Measurements from ENCODE around the gene PLCG2. TPM values are rescaled to one million over a fixed set of nuclear protein-coding genes. Genes with fewer than 3 reads are reported as not detected.

PLCG2 gene
- total RNA-seq, 1 experiment from 2014 or later: 6.0 TPM

- Histone ChIP-seq H2AK5ac (ENCODE audit: insufficient read length, low read length) (no peak overlapping the region), H3K9me3 (ENCODE audit: control insufficient read depth, low read depth, low read length) (no peaks in the 10 kb centered on the region), H3K4ac (ENCODE audit: low read depth, low read length) (no peak overlapping the region), H2BK20ac (ENCODE audit: low read depth, low read length, poor library complexity, severe bottlenecking) (no peak overlapping the region), H2BK120ac (ENCODE audit: low read depth, low read length, poor library complexity, severe bottlenecking) (no peak overlapping the region), H3K4me1 (ENCODE audit: insufficient read depth, low read length) (no peaks in the 10 kb centered on the region), H3K23me2 (ENCODE audit: insufficient read length, low read depth, low read length, poor library complexity, severe bottlenecking) (peaks cover 3% of the 10 kb centered on the region), H2BK12ac (ENCODE audit: insufficient read length, low read depth, low read length) (no peak overlapping the region), H4K91ac (ENCODE audit: insufficient read length, low read depth, low read length) (no peak overlapping the region), H3K79me2 (ENCODE audit: insufficient read depth, low read length) (no peaks in the 10 kb centered on the region), H2AFZ (ENCODE audit: low read length) (no peak overlapping the region), H3T11ph (ENCODE audit: low read length) (no peak overlapping the region), H3K4me2 (ENCODE audit: insufficient read depth, insufficient read length, low read length) (no peak overlapping the region), H4K8ac (replicated peaks; ENCODE audit: insufficient read length, low read depth, low read length) (no peak overlapping the region), H2BK15ac (ENCODE audit: low read depth, low read length) (no peak overlapping the region), H4K20me1 (ENCODE audit: control insufficient read depth, insufficient read depth, insufficient read length) (no peaks in the 10 kb centered on the region), H3K14ac (ENCODE audit: insufficient read depth, low read length) (no peak overlapping the region), H3K23ac (ENCODE audit: insufficient read length, low read depth, low read length) (no peak overlapping the region), H4K5ac (ENCODE audit: insufficient read length, low read depth, low read length) (no peak overlapping the region), H3K27ac (ENCODE audit: insufficient read length, low read depth, low read length) (no peak overlapping the region), H2BK5ac (ENCODE audit: insufficient read length, low read length) (no peak overlapping the region), H3K27me3 (ENCODE audit: insufficient read depth, low read length) (no peaks in the 10 kb centered on the region), H3K56ac (ENCODE audit: insufficient read length, low read depth, low read length) (no peak overlapping the region), H3K79me1 (ENCODE audit: insufficient read depth, low read depth, low read length, poor library complexity, severe bottlenecking) (no peaks in the 10 kb centered on the region), H3K9ac (ENCODE audit: extremely low read depth, insufficient read length, low read length) (no peak overlapping the region), H3K18ac (ENCODE audit: insufficient read length, low read depth, low read length) (no peak overlapping the region)
- Mint-ChIP-seq H3K9me3 (no peaks in the 10 kb centered on the region), H3K4me3 (no peak overlapping the region), H3K36me3 (ENCODE audit: insufficient read depth in 1 of 3, low read depth in 3 of 3) (no peaks in the 10 kb centered on the region), H3K27ac (no peak overlapping the region), H3K27me3 (ENCODE audit: low read depth) (peaks cover 2% of the 10 kb centered on the region; the same call in 1 of the 2 replicates), H3K4me1 (peaks cover 15% of the 10 kb centered on the region in 2 experiments)
- no peak for DNase-seq
- no peak for TF ChIP-seq CTCF (conservative IDR thresholded peaks at IDR 0.05)
- no CpG with 5 or more reads among the region's 6 CpGs for WGBS (ENCODE audit: extremely low coverage, insufficient read length, low lambda C conversion rate)
Observed at GRCh38 chr16:81734632-81735434, 44.3 kb upstream of the PLCG2 start.
